ENCODE results near the gene ZBTB16.
A peak's percentile ranks its signal among the peaks of the same experiment; 100 is the strongest.

Gene ZBTB16

DNA sequence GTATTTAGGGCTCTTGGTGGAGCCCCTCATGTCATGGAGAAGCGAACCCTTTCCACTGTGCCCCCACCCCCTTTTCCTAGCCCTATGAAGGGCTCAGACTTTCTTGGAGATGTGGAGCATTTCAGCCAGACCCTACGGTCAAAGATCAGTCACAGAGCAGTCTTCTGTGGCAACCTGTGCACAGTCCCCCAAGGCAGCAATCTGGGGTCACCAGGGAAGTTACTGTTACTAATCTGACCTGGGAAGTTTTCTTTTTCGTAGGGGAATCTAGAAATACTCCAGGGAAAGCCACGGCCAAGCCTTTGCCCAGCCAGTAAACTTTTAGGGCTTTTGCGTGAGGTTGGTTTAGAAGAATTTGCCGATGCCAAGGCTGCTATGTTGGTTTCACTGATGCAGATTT, 50.6 kb downstream of the ZBTB16 start:
- TF ChIP-seq, protein P1, sequence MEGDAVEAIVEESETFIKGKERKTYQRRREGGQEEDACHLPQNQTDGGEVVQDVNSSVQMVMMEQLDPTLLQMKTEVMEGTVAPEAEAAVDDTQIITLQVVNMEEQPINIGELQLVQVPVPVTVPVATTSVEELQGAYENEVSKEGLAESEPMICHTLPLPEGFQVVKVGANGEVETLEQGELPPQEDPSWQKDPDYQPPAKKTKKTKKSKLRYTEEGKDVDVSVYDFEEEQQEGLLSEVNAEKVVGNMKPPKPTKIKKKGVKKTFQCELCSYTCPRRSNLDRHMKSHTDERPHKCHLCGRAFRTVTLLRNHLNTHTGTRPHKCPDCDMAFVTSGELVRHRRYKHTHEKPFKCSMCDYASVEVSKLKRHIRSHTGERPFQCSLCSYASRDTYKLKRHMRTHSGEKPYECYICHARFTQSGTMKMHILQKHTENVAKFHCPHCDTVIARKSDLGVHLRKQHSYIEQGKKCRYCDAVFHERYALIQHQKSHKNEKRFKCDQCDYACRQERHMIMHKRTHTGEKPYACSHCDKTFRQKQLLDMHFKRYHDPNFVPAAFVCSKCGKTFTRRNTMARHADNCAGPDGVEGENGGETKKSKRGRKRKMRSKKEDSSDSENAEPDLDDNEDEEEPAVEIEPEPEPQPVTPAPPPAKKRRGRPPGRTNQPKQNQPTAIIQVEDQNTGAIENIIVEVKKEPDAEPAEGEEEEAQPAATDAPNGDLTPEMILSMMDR (conservative IDR thresholded peaks at IDR 0.05; ENCODE audit: control insufficient read depth, insufficient read depth, low read depth, low read length), result no peak
- DNase-seq (ENCODE audit: low read depth), result no peak
- H3K4me3 ChIP-seq (ENCODE audit: control insufficient read depth, low read depth, low read length), result no peak overlapping the region

- peak overlapping the region; percentile 9 for H3K4me3 ChIP-seq (ENCODE audit: control insufficient read depth, low read depth, low read length)
- peak; percentile 98 for DNase-seq (ENCODE audit: low read depth)
- TF ChIP-seq, protein P1 (conservative IDR thresholded peaks at IDR 0.05; ENCODE audit: control insufficient read depth, insufficient read depth, low read depth, low read length), result peak; percentile 23
These were observed 51.7 kb downstream of the ZBTB16 start for GRCh38 chr11:114110952-114111947.

GRCh38 chr11:114115451-114115928, 56.0 kb downstream of the ZBTB16 start:
- TF ChIP-seq, protein P1 (conservative IDR thresholded peaks at IDR 0.05; ENCODE audit: control insufficient read depth, insufficient read depth, low read depth, low read length), result no peak

GRCh38 chr11:114116357-114116756, 56.8 kb downstream of the ZBTB16 start:
- no peak overlapping the region for H3K4me3 ChIP-seq (ENCODE audit: control insufficient read depth, low read depth, low read length)
- TF ChIP-seq, protein P1 (conservative IDR thresholded peaks at IDR 0.05; ENCODE audit: control insufficient read depth, insufficient read depth, low read depth, low read length), result no peak
- no peak for DNase-seq (ENCODE audit: low read depth)

More at GRCh38 chr11:114115451-114115928, 56.0 kb downstream of the ZBTB16 start:
- H3K4me3 ChIP-seq (ENCODE audit: control insufficient read depth, low read depth, low read length), result no peak overlapping the region
- DNase-seq (ENCODE audit: low read depth), result no peak

DNA sequence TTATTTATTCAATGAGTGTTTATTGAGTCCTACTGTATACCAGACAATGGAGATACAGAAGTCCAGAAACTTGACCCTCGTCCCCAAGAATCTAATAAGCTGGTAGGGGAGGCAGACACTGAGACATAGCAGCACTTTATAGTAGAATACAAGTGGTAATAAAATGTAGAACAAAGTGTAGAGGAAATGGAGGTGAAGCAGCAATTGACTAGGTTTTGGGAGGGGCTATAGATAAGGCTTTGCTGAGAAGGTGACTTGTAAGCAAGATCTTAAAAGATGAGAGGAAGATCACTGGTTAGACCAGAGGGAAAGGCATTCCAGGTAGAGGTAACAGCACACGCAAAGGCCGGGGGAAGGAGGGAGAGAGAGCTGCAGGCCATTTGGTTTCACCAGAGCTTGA, 57.3 kb downstream of the ZBTB16 start:
- TF ChIP-seq, protein P1 (conservative IDR thresholded peaks at IDR 0.05; ENCODE audit: control insufficient read depth, insufficient read depth, low read depth, low read length), result no peak
- H3K4me3 ChIP-seq (ENCODE audit: control insufficient read depth, low read depth, low read length), result no peak overlapping the region
- no peak for DNase-seq (ENCODE audit: low read depth)

- DNase-seq (ENCODE audit: low read depth), result no peak
- TF ChIP-seq, protein P1 (conservative IDR thresholded peaks at IDR 0.05; ENCODE audit: control insufficient read depth, insufficient read depth, low read depth, low read length), result no peak
- no peak overlapping the region for H3K4me3 ChIP-seq (ENCODE audit: control insufficient read depth, low read depth, low read length)
These were observed 61.1 kb downstream of the ZBTB16 start for GRCh38 chr11:114120606-114121005.
